ENCODE data around the gene UGT1A8. TPM values are rescaled to one million over a fixed set of nuclear protein-coding genes. Genes with fewer than 3 reads are reported as not detected.

Gene UGT1A8
- total and polyA plus RNA-seq, 8 donors = not detected

DNA sequence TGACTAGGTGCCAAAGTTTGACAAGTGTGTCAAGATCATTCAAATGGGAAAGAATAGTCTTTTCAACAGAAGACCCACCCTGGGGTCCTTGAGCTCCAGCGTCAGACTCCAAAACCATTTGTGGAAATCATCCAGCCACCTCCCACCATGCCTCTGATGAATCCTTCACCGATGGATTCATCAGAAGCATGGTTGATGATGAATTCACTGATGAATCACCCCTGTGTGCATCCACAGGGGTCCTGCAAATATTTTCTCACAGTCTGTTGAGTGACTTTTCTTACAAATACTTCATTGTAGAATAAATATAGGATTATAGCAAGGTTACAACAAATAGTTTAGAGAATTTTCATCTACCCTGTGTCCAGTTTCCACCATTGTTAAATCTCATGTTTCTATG lies 58.6 kb downstream of the UGT1A8 start:
- Histone ChIP-seq H3K4me3 (no peak overlapping the region), H3K36me3 (no peaks in the 10 kb centered on the region), H3K9me3 (no peaks in the 10 kb centered on the region), H3K27ac (no peak overlapping the region), H3K27me3 (no peaks in the 10 kb centered on the region), H3K4me1 (no peaks in the 10 kb centered on the region)
- DNase-seq (no peak), ATAC-seq (no peak)
- intact Hi-C loops (cut with DNase I) = no loop called here
- TF ChIP-seq, protein P1, sequence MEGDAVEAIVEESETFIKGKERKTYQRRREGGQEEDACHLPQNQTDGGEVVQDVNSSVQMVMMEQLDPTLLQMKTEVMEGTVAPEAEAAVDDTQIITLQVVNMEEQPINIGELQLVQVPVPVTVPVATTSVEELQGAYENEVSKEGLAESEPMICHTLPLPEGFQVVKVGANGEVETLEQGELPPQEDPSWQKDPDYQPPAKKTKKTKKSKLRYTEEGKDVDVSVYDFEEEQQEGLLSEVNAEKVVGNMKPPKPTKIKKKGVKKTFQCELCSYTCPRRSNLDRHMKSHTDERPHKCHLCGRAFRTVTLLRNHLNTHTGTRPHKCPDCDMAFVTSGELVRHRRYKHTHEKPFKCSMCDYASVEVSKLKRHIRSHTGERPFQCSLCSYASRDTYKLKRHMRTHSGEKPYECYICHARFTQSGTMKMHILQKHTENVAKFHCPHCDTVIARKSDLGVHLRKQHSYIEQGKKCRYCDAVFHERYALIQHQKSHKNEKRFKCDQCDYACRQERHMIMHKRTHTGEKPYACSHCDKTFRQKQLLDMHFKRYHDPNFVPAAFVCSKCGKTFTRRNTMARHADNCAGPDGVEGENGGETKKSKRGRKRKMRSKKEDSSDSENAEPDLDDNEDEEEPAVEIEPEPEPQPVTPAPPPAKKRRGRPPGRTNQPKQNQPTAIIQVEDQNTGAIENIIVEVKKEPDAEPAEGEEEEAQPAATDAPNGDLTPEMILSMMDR (IDR thresholded peaks at IDR 0.05) = no peak

DNA sequence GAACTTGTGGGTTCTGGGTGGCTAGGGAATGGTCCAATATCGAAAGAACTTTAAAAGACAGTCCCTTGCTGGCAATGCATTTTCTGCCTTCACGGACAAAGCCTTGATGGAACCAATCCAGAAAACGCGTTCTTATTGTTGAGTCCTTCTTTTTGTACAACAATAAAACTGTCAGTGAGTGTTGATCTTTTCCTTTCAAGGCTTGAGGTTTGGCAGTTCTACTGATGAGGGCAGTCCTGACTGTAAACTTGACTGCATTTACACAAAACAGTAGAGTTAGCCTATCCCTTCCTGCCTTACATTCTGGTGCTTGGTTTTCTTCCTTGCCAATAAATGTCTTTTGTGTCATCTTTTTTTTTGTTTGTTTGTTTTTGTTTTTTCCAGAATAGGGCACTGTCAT lies 61.8 kb downstream of the UGT1A8 start:
- intact Hi-C loops (cut with DNase I) = no loop called here
- H3K36me3 ChIP-seq = no peaks in the 10 kb centered on the region
- H3K27me3 ChIP-seq = no peaks in the 10 kb centered on the region
- H3K9me3 ChIP-seq = no peaks in the 10 kb centered on the region
- DNase-seq (no peak), ATAC-seq (no peak)
- no peaks in the 10 kb centered on the region for H3K4me1 ChIP-seq
- no peak overlapping the region for H3K27ac ChIP-seq
- TF ChIP-seq, protein P1 (IDR thresholded peaks at IDR 0.05) = no peak
- no peak overlapping the region for H3K4me3 ChIP-seq

DNA sequence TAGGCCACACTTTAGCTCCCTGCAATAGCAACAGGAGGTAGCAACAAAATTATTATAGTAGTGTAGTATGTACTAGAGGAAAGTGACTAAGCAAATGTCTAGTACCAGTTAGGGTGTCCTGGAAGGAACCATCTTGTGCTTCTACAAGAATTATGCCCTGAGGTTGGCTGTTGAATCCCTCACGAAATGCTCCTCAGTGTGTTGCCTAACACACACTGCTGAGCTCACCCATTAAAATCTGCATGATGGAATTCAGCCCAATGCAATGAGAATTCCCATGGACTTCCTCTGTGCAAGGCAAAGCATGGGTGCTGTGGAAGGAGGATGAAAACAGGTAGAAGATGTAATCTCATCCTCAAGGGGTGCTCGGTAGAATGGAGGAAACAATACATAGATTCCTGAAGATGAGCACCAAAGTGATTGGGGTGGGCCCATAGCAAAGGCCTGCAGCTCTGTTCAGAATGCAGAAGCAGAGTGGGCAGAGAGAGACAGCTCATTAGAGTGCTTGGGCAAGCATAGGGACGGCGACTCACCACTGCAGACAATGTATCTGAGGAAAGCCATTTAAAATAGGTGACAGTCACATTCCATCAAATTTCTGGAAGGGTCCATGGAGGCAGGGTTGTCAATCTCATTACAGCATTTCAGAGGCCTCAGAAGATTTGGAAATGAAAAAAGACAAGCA lies 63.1 kb downstream of the UGT1A8 start:
- Histone ChIP-seq H3K4me3 (no peak overlapping the region), H3K4me1 (no peaks in the 10 kb centered on the region), H3K27ac (no peak overlapping the region), H3K36me3 (no peaks in the 10 kb centered on the region), H3K9me3 (no peaks in the 10 kb centered on the region), H3K27me3 (no peaks in the 10 kb centered on the region)
- intact Hi-C loops (cut with DNase I) = no loop called here
- ATAC-seq = no peak
- TF ChIP-seq, protein P1 (IDR thresholded peaks at IDR 0.05) = no peak
- DNase-seq = no peak

DNA sequence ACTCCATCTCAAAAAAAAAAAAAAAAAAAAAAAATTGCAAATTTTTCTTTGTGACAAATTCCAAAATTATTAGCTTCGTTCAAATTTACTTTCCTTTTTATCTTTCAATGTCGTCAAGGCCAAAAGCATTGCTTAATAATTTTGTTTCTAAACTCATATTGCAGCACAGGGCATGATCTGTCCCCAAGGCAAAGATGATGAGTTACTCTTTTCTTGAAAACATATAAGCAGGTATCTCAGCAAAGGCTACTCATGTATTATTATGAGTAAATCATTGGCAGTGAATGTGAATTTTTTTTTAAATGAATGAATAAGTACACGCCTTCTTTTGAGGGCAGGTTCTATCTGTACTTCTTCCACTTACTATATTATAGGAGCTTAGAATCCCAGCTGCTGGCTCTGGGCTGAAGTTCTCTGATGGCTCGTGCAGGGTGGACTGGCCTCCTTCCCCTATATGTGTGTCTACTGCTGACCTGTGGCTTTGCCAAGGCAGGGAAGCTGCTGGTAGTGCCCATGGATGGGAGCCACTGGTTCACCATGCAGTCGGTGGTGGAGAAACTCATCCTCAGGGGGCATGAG lies 64.2 kb downstream of the UGT1A8 start, which contains the start of gene UGT1A7:
TSS of gene UGT1A7 (plus strand) at position 381 of the 579 bp plus-strand sequence. CDS start at position 418, 37 bp downstream.
- H3K27ac ChIP-seq = no peak within 1 kb of the TSS
- H3K9me3 ChIP-seq = no peaks in the 10 kb centered on the region
- no peaks in the 10 kb centered on the region for H3K36me3 ChIP-seq
- ATAC-seq (no peak), DNase-seq (no peak)
- H3K4me3 ChIP-seq = no peak within 1 kb of the TSS
- no peaks in the 10 kb centered on the region for H3K4me1 ChIP-seq
- TF ChIP-seq, protein P1 (IDR thresholded peaks at IDR 0.05) = no peak
- no peaks in the 10 kb centered on the region for H3K27me3 ChIP-seq
- intact Hi-C loops (cut with DNase I) = no loop called here

DNA sequence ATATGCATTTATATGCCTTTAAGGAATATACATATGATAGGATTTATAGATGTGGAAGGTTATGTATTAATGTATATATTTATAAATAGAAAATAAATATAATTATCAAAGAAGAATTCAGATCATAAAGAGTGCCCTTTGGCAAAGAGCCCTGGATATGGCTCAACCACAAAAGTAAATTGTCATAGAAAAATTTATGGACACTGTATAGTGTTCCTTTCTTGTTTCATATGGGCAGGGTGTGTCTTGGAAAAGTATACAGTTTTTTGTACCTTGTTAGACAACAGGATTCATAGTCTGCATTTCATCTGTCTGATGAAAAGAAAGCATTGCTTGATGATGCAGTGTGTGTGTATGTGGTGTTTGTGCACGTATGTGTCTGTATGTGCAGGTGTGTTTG lies 67.2 kb downstream of the UGT1A8 start:
- H3K27ac ChIP-seq = no peak overlapping the region
- intact Hi-C loops (cut with DNase I) = no loop called here
- H3K4me1 ChIP-seq = no peaks in the 10 kb centered on the region
- no peaks in the 10 kb centered on the region for H3K36me3 ChIP-seq
- ATAC-seq (no peak), DNase-seq (no peak)
- H3K27me3 ChIP-seq = no peaks in the 10 kb centered on the region
- TF ChIP-seq, protein P1 (IDR thresholded peaks at IDR 0.05) = no peak
- no peaks in the 10 kb centered on the region for H3K9me3 ChIP-seq
- H3K4me3 ChIP-seq = no peak overlapping the region

All from left lung (tissue), 10 donors.